Fibroblast of lung (primary cell): Measurements from ENCODE around the gene PDZD4. TPM values are rescaled to one million over a fixed set of nuclear protein-coding genes. Genes with fewer than 3 reads are reported as not detected.

ENCODE experiments used
- DNase-seq, 2 donors: peaks; one replicate each; pipeline versions ENCODE4 v3.0.0 to v3.0.0-alpha.2; 2010; ENCODE audit warnings: low read depth in 2 of 2
- H2AFZ ChIP-seq: 2 replicates; pipeline ENCODE4 v1.5.1; 2012; ENCODE audit warnings: low read length, control low read depth, inconsistent platforms
- H3K27ac ChIP-seq: 2 replicates; pipeline ENCODE4 v1.5.1; 2011; ENCODE audit warnings: low read length, control low read depth; ENCODE audit not compliant: insufficient read depth
- H3K27me3 ChIP-seq: 2 replicates; pipeline ENCODE4 v1.5.1; 2011; ENCODE audit warnings: mild to moderate bottlenecking, low read length; ENCODE audit not compliant: control insufficient read depth, insufficient read depth
- H3K36me3 ChIP-seq: 2 replicates; pipeline ENCODE4 v1.5.1; 2011; ENCODE audit warnings: low read length; ENCODE audit not compliant: control insufficient read depth, insufficient read depth
- H3K4me1 ChIP-seq: 2 replicates; pipeline ENCODE4 v1.5.1; 2011; ENCODE audit warnings: low read length; ENCODE audit not compliant: control insufficient read depth, insufficient read depth; ENCODE audit errors: extremely low read depth
- H3K4me2 ChIP-seq: 2 replicates; pipeline ENCODE4 v1.5.1; 2011; ENCODE audit warnings: low read length, control low read depth; ENCODE audit not compliant: insufficient read depth; ENCODE audit errors: extremely low read depth
- H3K4me3 ChIP-seq, 4 experiments: fragments of 200-600 bp in 1 of 4; sonication (generic) in 1 of 4; replicated peaks in 1 of 4; 2 replicates each; pipeline ENCODE4 v1.5.1; 2011 to 2016; ENCODE audit warnings: low read length in 4 of 4, low read depth in 3 of 4, mild to moderate bottlenecking in 3 of 4, control low read depth in 2 of 4, inconsistent platforms in 1 of 4, mixed read lengths in 1 of 4; ENCODE audit not compliant: insufficient read depth in 1 of 4; ENCODE audit errors: control extremely low read depth in 1 of 4
- H3K79me2 ChIP-seq: 2 replicates; pipeline ENCODE4 v1.5.1; 2012; ENCODE audit warnings: mild to moderate bottlenecking, low read length, inconsistent platforms; ENCODE audit not compliant: control insufficient read depth, insufficient read depth
- H3K9ac ChIP-seq: 2 replicates; pipeline ENCODE4 v1.5.1; 2011; ENCODE audit warnings: mild to moderate bottlenecking, low read length, control low read depth; ENCODE audit not compliant: insufficient read depth
- H3K9me3 ChIP-seq: 2 replicates; pipeline ENCODE4 v1.5.1; 2012; ENCODE audit warnings: low read depth, low read length; ENCODE audit not compliant: control insufficient read depth, insufficient read depth
- H4K20me1 ChIP-seq: 2 replicates; pipeline ENCODE4 v1.5.1; 2011; ENCODE audit warnings: low read length; ENCODE audit not compliant: control insufficient read depth, insufficient read depth; ENCODE audit errors: extremely low read depth
- CTCF ChIP-seq, 2 donors: IDR thresholded peaks in 1 of 2; conservative IDR thresholded peaks in 1 of 2; 1 replicate in 1 of 2; 2 replicates in 1 of 2; pipeline ENCODE4 v1.5.1; 2011 to 2012; ENCODE audit warnings: low read length in 2 of 2, control low read depth in 1 of 2, inconsistent platforms in 1 of 2, low read depth in 1 of 2, mild to moderate bottlenecking in 1 of 2
- EZH2 ChIP-seq: IDR thresholded peaks from 2 replicates; pipeline ENCODE4 v1.5.1; 2012; ENCODE audit warnings: low read length, control low read depth, mild to moderate bottlenecking; ENCODE audit errors: missing control alignments
- polyA plus RNA-seq, 2 donors: library from polyadenylated mRNA; depleted of rRNA in 1 of 2; stranded (reverse) in 1 of 2; unstranded in 1 of 2; fragments of >200 nt; gene quantifications; 2 replicates each; pipeline ENCODE4 v1.2.1, GENCODE V29; 2011 to 2012; ENCODE audit warnings: missing spikeins in 1 of 2
- total RNA-seq: library from RNA; depleted of rRNA; stranded (reverse); fragments of >200 nt; gene quantifications from 2 replicates; pipeline ENCODE4 v1.2.1, GENCODE V29; 2014

The PDZD4 gene
- total and polyA plus RNA-seq, 2 donors (not counting 1 experiment from before 2014, with no cell fraction given) = under 0.01 to 0.10 TPM

- no peak overlapping the region for H3K4me3 ChIP-seq
- H3K79me2 ChIP-seq = no peaks in the 10 kb centered on the region
- H3K9me3 ChIP-seq = no peaks in the 10 kb centered on the region
- no peaks in the 10 kb centered on the region for H3K27me3 ChIP-seq
- no peaks in the 10 kb centered on the region for H3K36me3 ChIP-seq
- DNase-seq = no peak
- H3K9ac ChIP-seq = no peak overlapping the region
- H3K27ac ChIP-seq = no peak overlapping the region
- H2AFZ ChIP-seq = no peak overlapping the region
- no peak for TF ChIP-seq EZH2
- no peak for TF ChIP-seq CTCF (conservative IDR thresholded peaks at IDR 0.05 in 1 of 2, IDR thresholded peaks at IDR 0.05 in 1 of 2; ENCODE audit: low read depth in 1 of 2, low read length in 2 of 2)
- H3K4me1 ChIP-seq = peaks cover 3% of the 10 kb centered on the region
- no peaks in the 10 kb centered on the region for H4K20me1 ChIP-seq
- no peak overlapping the region for H3K4me2 ChIP-seq
Measured at GRCh38 chrX:153768311-153769157, 61.8 kb downstream of the PDZD4 start.

GRCh38 chrX:153767674-153768055 is 62.7 kb downstream of the PDZD4 start:
- no peak overlapping the region for H3K4me3 ChIP-seq
- peaks cover 3% of the 10 kb centered on the region for H3K4me1 ChIP-seq
- H3K27me3 ChIP-seq = no peaks in the 10 kb centered on the region
- no peak overlapping the region for H3K4me2 ChIP-seq
- no peaks in the 10 kb centered on the region for H4K20me1 ChIP-seq
- H3K36me3 ChIP-seq = no peaks in the 10 kb centered on the region
- no peaks in the 10 kb centered on the region for H3K79me2 ChIP-seq
- H2AFZ ChIP-seq = no peak overlapping the region
- no peak overlapping the region for H3K9ac ChIP-seq
- H3K9me3 ChIP-seq = no peaks in the 10 kb centered on the region
- no peak for TF ChIP-seq CTCF (conservative IDR thresholded peaks at IDR 0.05 in 1 of 2, IDR thresholded peaks at IDR 0.05 in 1 of 2; ENCODE audit: low read depth in 1 of 2, low read length in 2 of 2)
- no peak for TF ChIP-seq EZH2
- DNase-seq = no peak
- no peak overlapping the region for H3K27ac ChIP-seq

GRCh38 chrX:153766871-153767673 is 63.3 kb downstream of the PDZD4 start:
- no peak overlapping the region for H3K27ac ChIP-seq
- DNase-seq = no peak
- no peak overlapping the region for H2AFZ ChIP-seq
- H3K4me2 ChIP-seq = no peak overlapping the region
- no peak for TF ChIP-seq EZH2
- TF ChIP-seq CTCF (conservative IDR thresholded peaks at IDR 0.05 in 1 of 2, IDR thresholded peaks at IDR 0.05 in 1 of 2; ENCODE audit: low read depth in 1 of 2, low read length in 2 of 2) = no peak
- H3K9me3 ChIP-seq = no peaks in the 10 kb centered on the region
- H3K27me3 ChIP-seq = no peaks in the 10 kb centered on the region
- H3K36me3 ChIP-seq = no peaks in the 10 kb centered on the region
- H4K20me1 ChIP-seq = no peaks in the 10 kb centered on the region
- H3K9ac ChIP-seq = no peak overlapping the region
- H3K4me3 ChIP-seq = no peak overlapping the region
- H3K4me1 ChIP-seq = peaks cover 3% of the 10 kb centered on the region
- no peaks in the 10 kb centered on the region for H3K79me2 ChIP-seq
